ENCODE data around the gene RSBN1. TPM values are rescaled to one million over a fixed set of nuclear protein-coding genes. Genes with fewer than 3 reads are reported as not detected.

RSBN1 gene
- total RNA-seq, 1 experiment from 2014 or later = 10.7 TPM

DNA sequence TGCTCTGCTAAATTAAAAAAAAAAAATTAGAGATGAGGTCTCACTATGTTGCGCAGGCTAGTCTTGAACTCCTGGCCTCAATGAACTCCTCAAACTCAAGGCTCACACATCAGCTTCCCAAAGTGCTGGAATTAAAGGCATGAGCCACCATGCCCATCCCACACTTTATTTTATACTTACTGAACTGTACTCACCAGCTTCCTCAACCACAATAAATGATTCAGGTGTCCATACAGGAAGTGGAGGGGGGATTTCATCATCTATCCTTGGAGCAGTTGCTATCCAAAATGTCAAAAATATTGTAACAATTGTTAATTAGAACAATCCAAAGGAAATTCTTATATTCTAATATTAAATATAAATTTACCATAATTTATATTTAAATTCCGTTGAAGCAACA, 22.4 kb upstream of the RSBN1 start:
- H3K4me1 ChIP-seq (ENCODE audit: control insufficient read depth, insufficient read depth, low read length) = no peaks in the 10 kb centered on the region
- no TSS peak for BruUV-seq (replicated peaks)
- ChIA-PET CTCF (interaction anchor here (0.7 kb wide), 1 partner anchor 447 kb away, joined by 3 read pairs; no protein-coding TSS in a partner anchor), POLR2A (no interaction called here)
- in situ Hi-C loops (cut with HindIII; ENCODE audit: low pct_unique_long_range_greater_than_20kb, low sequenced_read_pairs) = no loop called here
- DNase-seq (ENCODE audit: low read depth, low spot score) (no peak), ATAC-seq (no peak)
- no peaks in the 10 kb centered on the region for H3K9me3 ChIP-seq (ENCODE audit: control insufficient read depth, insufficient read depth, low read depth, low read length)
- no peak overlapping the region for H3K4me3 ChIP-seq (ENCODE audit: low read depth in 2 of 2, low read length in 2 of 2)
- intact Hi-C loops (cut with micrococcal nuclease; ENCODE audit: unreplicated experiment) = loop anchor here (10.0 kb wide), 1 partner anchor 70 kb away; the partner anchor contains the start of genes AP4B1 and DCLRE1B
- no peak overlapping the region for H3K27ac ChIP-seq (ENCODE audit: low read length)
- TF ChIP-seq, protein P1, sequence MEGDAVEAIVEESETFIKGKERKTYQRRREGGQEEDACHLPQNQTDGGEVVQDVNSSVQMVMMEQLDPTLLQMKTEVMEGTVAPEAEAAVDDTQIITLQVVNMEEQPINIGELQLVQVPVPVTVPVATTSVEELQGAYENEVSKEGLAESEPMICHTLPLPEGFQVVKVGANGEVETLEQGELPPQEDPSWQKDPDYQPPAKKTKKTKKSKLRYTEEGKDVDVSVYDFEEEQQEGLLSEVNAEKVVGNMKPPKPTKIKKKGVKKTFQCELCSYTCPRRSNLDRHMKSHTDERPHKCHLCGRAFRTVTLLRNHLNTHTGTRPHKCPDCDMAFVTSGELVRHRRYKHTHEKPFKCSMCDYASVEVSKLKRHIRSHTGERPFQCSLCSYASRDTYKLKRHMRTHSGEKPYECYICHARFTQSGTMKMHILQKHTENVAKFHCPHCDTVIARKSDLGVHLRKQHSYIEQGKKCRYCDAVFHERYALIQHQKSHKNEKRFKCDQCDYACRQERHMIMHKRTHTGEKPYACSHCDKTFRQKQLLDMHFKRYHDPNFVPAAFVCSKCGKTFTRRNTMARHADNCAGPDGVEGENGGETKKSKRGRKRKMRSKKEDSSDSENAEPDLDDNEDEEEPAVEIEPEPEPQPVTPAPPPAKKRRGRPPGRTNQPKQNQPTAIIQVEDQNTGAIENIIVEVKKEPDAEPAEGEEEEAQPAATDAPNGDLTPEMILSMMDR (IDR thresholded peaks at IDR 0.05) = no peak
- no peak for TF ChIP-seq TCF7L2 (IDR thresholded peaks at IDR 0.05; ENCODE audit: low read depth, low read length)
- no peak for TF ChIP-seq SIN3A (IDR thresholded peaks at IDR 0.05; ENCODE audit: borderline replicate concordance, insufficient read depth, low read depth, low read length)
- H3K36me3 ChIP-seq (ENCODE audit: control insufficient read depth, insufficient read depth, low read length) = no peaks in the 10 kb centered on the region
- H3K27me3 ChIP-seq (ENCODE audit: control insufficient read depth, insufficient read depth, low read length) = no peaks in the 10 kb centered on the region

DNA sequence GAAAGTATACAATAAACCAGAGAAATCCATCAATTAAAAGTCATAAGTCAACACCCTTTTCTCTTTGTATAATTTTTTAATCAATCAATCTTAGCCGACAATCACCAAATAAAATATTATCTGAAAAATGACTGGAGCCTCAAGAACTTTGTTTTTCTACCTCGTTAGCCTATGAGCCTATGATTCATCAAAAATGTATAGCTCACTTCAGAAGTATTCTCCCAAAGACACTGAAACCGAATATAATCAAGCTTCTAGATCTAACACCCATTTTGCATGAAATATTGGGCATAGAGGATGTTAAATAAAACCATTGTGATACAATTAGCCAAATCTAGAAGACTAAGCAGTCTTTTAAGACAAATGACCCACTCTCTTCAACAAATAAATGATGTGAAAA, 17.8 kb upstream of the RSBN1 start:
- no peak for ATAC-seq
- Histone ChIP-seq H3K9me3 (ENCODE audit: control insufficient read depth, insufficient read depth, low read depth, low read length) (no peaks in the 10 kb centered on the region), H3K4me3 (ENCODE audit: low read depth in 2 of 2, low read length in 2 of 2) (no peak overlapping the region), H3K27me3 (ENCODE audit: control insufficient read depth, insufficient read depth, low read length) (no peaks in the 10 kb centered on the region), H3K27ac (ENCODE audit: low read length) (no peak overlapping the region), H3K4me1 (ENCODE audit: control insufficient read depth, insufficient read depth, low read length) (no peaks in the 10 kb centered on the region), H3K36me3 (ENCODE audit: control insufficient read depth, insufficient read depth, low read length) (no peaks in the 10 kb centered on the region)
- DNase-seq (ENCODE audit: low read depth, low spot score) = no peak
- intact Hi-C loops (cut with micrococcal nuclease; ENCODE audit: unreplicated experiment) = loop anchor here (10.0 kb wide), 1 partner anchor 75 kb away; the partner anchor contains the start of genes AP4B1 and DCLRE1B
- CTCF ChIA-PET = no interaction called here
- TF ChIP-seq POLR2AphosphoS5 (IDR thresholded peaks at IDR 0.05; ENCODE audit: low read depth, low read length) = no peak
- TF ChIP-seq TCF7L2 (IDR thresholded peaks at IDR 0.05; ENCODE audit: low read depth, low read length) = no peak
- TF ChIP-seq SIN3A (IDR thresholded peaks at IDR 0.05; ENCODE audit: borderline replicate concordance, insufficient read depth, low read depth, low read length) = no peak
- POLR2A ChIA-PET = no interaction called here
- in situ Hi-C loops (cut with HindIII; ENCODE audit: low pct_unique_long_range_greater_than_20kb, low sequenced_read_pairs) = no loop called here
- BruUV-seq (replicated peaks) = no TSS peak

DNA sequence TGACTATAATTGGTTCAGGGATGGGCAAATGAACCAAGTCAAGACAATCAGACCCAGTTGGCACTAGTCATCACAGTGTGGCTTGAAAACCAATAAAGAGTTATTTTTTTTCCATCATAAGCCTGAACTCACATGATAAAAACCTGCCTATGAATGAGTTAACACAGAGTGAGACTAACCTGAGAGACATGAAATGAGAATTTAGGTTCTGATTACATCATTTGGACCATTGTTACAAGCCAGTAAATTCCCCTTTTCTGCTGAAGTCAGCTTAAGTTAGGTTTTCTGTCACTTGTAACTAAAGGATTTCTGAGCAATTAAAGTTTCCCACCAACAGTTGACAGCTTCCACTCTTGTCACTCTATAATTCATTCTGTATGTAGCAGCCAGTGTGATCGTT, 9.6 kb upstream of the RSBN1 start:
- ATAC-seq = no peak
- POLR2A ChIA-PET = no interaction called here
- H3K4me3 ChIP-seq (ENCODE audit: low read depth in 2 of 2, low read length in 2 of 2) = no peak overlapping the region

More for the DNA sequence above, 9.6 kb upstream of the RSBN1 start:
- Histone ChIP-seq H3K4me1 (ENCODE audit: control insufficient read depth, insufficient read depth, low read length) (no peaks in the 10 kb centered on the region), H3K9me3 (ENCODE audit: control insufficient read depth, insufficient read depth, low read depth, low read length) (no peaks in the 10 kb centered on the region), H3K27ac (ENCODE audit: low read length) (no peak overlapping the region), H3K36me3 (ENCODE audit: control insufficient read depth, insufficient read depth, low read length) (no peaks in the 10 kb centered on the region), H3K27me3 (ENCODE audit: control insufficient read depth, insufficient read depth, low read length) (no peaks in the 10 kb centered on the region)
- in situ Hi-C loops (cut with HindIII; ENCODE audit: low pct_unique_long_range_greater_than_20kb, low sequenced_read_pairs) (no loop called here), intact Hi-C loops (cut with micrococcal nuclease; ENCODE audit: unreplicated experiment) (no loop called here)
- BruUV-seq (replicated peaks) = no TSS peak
- TF ChIP-seq, protein P2, sequence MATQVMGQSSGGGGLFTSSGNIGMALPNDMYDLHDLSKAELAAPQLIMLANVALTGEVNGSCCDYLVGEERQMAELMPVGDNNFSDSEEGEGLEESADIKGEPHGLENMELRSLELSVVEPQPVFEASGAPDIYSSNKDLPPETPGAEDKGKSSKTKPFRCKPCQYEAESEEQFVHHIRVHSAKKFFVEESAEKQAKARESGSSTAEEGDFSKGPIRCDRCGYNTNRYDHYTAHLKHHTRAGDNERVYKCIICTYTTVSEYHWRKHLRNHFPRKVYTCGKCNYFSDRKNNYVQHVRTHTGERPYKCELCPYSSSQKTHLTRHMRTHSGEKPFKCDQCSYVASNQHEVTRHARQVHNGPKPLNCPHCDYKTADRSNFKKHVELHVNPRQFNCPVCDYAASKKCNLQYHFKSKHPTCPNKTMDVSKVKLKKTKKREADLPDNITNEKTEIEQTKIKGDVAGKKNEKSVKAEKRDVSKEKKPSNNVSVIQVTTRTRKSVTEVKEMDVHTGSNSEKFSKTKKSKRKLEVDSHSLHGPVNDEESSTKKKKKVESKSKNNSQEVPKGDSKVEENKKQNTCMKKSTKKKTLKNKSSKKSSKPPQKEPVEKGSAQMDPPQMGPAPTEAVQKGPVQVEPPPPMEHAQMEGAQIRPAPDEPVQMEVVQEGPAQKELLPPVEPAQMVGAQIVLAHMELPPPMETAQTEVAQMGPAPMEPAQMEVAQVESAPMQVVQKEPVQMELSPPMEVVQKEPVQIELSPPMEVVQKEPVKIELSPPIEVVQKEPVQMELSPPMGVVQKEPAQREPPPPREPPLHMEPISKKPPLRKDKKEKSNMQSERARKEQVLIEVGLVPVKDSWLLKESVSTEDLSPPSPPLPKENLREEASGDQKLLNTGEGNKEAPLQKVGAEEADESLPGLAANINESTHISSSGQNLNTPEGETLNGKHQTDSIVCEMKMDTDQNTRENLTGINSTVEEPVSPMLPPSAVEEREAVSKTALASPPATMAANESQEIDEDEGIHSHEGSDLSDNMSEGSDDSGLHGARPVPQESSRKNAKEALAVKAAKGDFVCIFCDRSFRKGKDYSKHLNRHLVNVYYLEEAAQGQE (IDR thresholded peaks at IDR 0.05; ENCODE audit: insufficient read depth in 1 of 2, low read depth in 2 of 2, low read length in 1 of 2) = no peak
- TF ChIP-seq, protein P1 (IDR thresholded peaks at IDR 0.05) = no peak
- no peak for TF ChIP-seq SIN3A (IDR thresholded peaks at IDR 0.05; ENCODE audit: borderline replicate concordance, insufficient read depth, low read depth, low read length)
- TF ChIP-seq TCF7L2 (IDR thresholded peaks at IDR 0.05; ENCODE audit: low read depth, low read length) = no peak
- no peak for TF ChIP-seq POLR2AphosphoS5 (IDR thresholded peaks at IDR 0.05; ENCODE audit: low read depth, low read length)
- no peak for DNase-seq (ENCODE audit: low read depth, low spot score)
- CTCF ChIA-PET = no interaction called here
